Jurkat, Clone E6-1 (cell line): Measurements from ENCODE around the gene SLC66A2.

Experiments used
- DNase-seq: peaks from one replicate; pipeline ENCODE4 v3.0.0-alpha.2; 2011; ENCODE audit warnings: low read depth, low spot score
- H3K4me3 ChIP-seq: 2 replicates; pipeline ENCODE4 v1.5.1; 2011; ENCODE audit warnings: mild to moderate bottlenecking, low read length, control low read depth, moderate library complexity

SLC66A2 gene

GRCh38 chr18:79972720-79973119 lies 21.3 kb upstream of the SLC66A2 start:
- no peak overlapping the region for H3K4me3 ChIP-seq
- no peak for DNase-seq

GRCh38 chr18:79971986-79972385 lies 20.5 kb upstream of the SLC66A2 start:
- H3K4me3 ChIP-seq, result no peak overlapping the region
- no peak for DNase-seq

- no peak overlapping the region for H3K4me3 ChIP-seq
- no peak for DNase-seq
Observed at GRCh38 chr18:79971211-79971952, 19.9 kb upstream of the SLC66A2 start.

GRCh38 chr18:79970419-79971133 lies 19.1 kb upstream of the SLC66A2 start:
- DNase-seq, result no peak
- no peak overlapping the region for H3K4me3 ChIP-seq

GRCh38 chr18:79965119-79965902 lies 13.9 kb upstream of the SLC66A2 start:
- DNase-seq, result no peak
- peak overlapping the region; percentile 45 for H3K4me3 ChIP-seq

- H3K4me3 ChIP-seq, result peak within 1 kb of the TSS; percentile 45
- no peak for DNase-seq
Observed at GRCh38 chr18:79964330-79965118, 13.1 kb upstream of the SLC66A2 start, which contains the start of gene HSBP1L1. HSBP1L1 (plus strand) TSS chr18:79964643; CDS start chr18:79964736, 93 bp downstream.

- H3K4me3 ChIP-seq, result peak overlapping the region; percentile 45
- DNase-seq, result no peak
Observed at GRCh38 chr18:79963658-79964329, 12.3 kb upstream of the SLC66A2 start.

- no peak overlapping the region for H3K4me3 ChIP-seq
- no peak for DNase-seq
Observed at GRCh38 chr18:79962835-79963657, 11.6 kb upstream of the SLC66A2 start.

GRCh38 chr18:79962311-79962710 lies 10.9 kb upstream of the SLC66A2 start:
- no peak for DNase-seq
- no peak overlapping the region for H3K4me3 ChIP-seq

- H3K4me3 ChIP-seq, result no peak overlapping the region
- no peak for DNase-seq
Observed at GRCh38 chr18:79961527-79962291, 10.3 kb upstream of the SLC66A2 start.

GRCh38 chr18:79960921-79961526 lies 9.6 kb upstream of the SLC66A2 start:
- no peak for DNase-seq
- no peak overlapping the region for H3K4me3 ChIP-seq

GRCh38 chr18:79960161-79960801 lies 8.8 kb upstream of the SLC66A2 start:
- DNase-seq, result peak; percentile 84

GRCh38 chr18:79958981-79959380 lies 7.5 kb upstream of the SLC66A2 start:
- H3K4me3 ChIP-seq, result no peak overlapping the region
- DNase-seq, result no peak

More at GRCh38 chr18:79960161-79960801, 8.8 kb upstream of the SLC66A2 start:
- H3K4me3 ChIP-seq, result peak overlapping the region; percentile 28

GRCh38 chr18:79956276-79956675 lies 4.8 kb upstream of the SLC66A2 start:
- no peak for DNase-seq
- H3K4me3 ChIP-seq, result no peak overlapping the region

- no peak overlapping the region for H3K4me3 ChIP-seq
- DNase-seq, result no peak
Observed at GRCh38 chr18:79955302-79956075, 4.0 kb upstream of the SLC66A2 start.
